Right ventricle myocardium inferior (tissue), 1 donor: ENCODE data around the gene ACADM. TPM values are rescaled to one million over a fixed set of nuclear protein-coding genes. Genes with fewer than 3 reads are reported as not detected.
A peak's percentile ranks its signal among the peaks of the same experiment; 100 is the strongest.
"Not testable (repeated sequence)": the region's sequence is repeated elsewhere in the genome, so short reads cannot be mapped to it uniquely, and the experiment has no call there.

Experiments
- ATAC-seq: fragments of 200-7000 bp; cut with Tn5 transposase; one replicate; pipeline ENCODE4 v1.9.1; 2020; ENCODE audit warnings: mild to moderate bottlenecking, moderate library complexity
- DNase-seq: peaks from one replicate; pipeline ENCODE4 v3.0.0; 2021; ENCODE audit errors: missing footprints
- intact Hi-C: fragments of 100-400 bp; cut with DNase I; formaldehyde crosslinking; loops from one replicate; pipeline ENCODE4 v1.11.0; 2022
- total RNA-seq: library from RNA; stranded (reverse); fragmentation: NEBNext Ultra II Directional; extraction: Animal tissue kit (Norgen Biotek cat#: 25700); gene quantifications from one replicate; pipeline ENCODE4 v1.2.1, GENCODE V29; 2021
- donor health status: DM: no; HTN: yes; CAD: no; lungs with severe emphysema.

Gene ACADM
- total RNA-seq, 1 donor from 2014 or later, result 378 TPM

- intact Hi-C loops, result no loop called here
- no peak for ATAC-seq
These were observed 5.9 kb downstream of the ACADM start for GRCh38 chr1:75730432-75730831.

DNA sequence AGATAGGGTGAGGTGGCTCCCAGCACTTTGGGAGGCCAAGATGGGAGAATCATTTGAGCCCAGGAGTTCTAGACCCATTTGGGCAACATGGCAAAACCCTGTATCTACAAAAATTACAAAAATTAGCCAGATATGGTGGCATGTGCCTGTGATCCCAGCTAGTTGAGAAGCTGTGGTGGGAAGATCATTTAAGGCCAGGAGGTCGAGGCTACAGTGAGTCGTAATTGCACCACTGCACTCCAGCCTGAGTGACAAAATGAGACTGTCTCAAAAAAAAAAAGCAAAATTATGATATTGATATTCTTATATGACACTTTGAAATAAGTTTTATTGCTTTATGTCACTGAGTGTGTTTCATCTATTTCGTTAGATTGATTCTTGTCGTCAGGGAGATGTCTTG, 7.4 kb downstream of the ACADM start:
- ATAC-seq, result no peak
- intact Hi-C loops, result no loop called here
- no peak for DNase-seq

More at GRCh38 chr1:75730432-75730831, 5.9 kb downstream of the ACADM start:
- no peak for DNase-seq

GRCh38 chr1:75732703-75733102, 8.2 kb downstream of the ACADM start:
- no peak for ATAC-seq
- intact Hi-C loops, result no loop called here

DNA sequence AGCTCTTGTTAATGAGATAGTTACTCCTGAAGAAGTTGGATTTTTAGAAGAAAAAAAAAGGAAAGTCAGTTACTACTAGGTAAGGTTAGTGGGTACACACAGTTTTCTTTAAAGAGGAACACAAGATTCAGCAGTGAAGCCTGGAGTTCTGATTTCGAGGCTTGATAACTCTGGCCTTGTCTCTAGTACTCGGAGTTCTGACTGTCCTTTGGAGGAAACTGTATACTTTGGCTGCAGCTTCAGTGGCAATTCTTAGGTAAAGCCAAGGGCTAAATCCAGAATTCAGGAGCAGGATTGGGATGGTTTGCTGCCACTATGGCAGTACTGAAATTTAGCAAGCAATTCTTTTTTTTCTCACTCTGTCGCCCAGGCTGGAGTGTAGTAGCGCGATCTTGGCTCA, 9.2 kb downstream of the ACADM start:
- DNase-seq (no peak), ATAC-seq (no peak)
- intact Hi-C loops, result no loop called here

More at GRCh38 chr1:75732703-75733102, 8.2 kb downstream of the ACADM start:
- DNase-seq, result no peak

DNA sequence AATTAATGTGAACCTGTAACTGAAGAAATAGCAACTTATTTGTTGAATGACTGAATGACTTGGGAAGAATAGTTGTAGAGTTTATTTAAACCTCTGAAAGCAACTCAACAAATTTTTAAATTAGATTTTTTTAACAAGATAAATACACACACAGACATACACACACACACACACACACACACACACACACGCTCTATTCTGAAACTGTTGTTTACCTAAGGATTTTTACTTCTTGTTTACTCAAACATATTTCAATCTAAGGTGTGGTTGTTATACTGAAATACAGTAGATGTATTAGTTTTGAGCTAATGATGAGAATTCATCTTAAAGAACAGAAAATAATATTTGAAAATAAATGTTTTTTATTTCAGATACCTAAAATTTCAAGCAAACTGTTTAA, 11.5 kb downstream of the ACADM start:
- intact Hi-C loops, result no loop called here
- ATAC-seq, result no peak
- no peak for DNase-seq

DNA sequence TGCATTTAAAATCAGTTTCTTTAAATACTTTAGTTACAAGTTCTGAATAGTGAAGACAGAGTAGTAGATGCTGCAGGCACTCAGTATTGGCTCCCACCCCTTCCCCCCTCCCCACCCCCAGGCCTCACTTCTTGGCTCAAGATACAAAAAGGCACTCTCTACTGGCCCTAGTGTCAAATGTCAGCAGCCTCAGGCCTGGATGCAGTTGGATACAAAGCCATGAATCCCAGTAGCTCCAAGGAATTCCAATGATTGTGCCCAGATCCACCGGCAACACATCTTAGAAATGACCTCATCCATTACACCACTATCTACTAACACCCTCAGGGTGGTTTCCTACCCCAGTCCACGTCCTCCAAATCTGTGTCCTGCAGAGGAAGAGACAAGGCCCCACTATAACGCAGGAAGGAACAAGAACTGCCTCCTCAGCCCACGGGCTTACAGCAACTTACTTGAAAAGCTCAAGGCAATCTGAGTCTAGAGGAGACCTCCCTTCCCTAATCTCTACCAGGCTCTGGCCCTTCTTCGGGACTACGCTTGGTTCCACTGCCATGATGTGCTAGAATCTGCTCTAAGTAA, 17.6 kb downstream of the ACADM start:
- DNase-seq (no peak), ATAC-seq (no peak)
- intact Hi-C loops, result no loop called here

DNA sequence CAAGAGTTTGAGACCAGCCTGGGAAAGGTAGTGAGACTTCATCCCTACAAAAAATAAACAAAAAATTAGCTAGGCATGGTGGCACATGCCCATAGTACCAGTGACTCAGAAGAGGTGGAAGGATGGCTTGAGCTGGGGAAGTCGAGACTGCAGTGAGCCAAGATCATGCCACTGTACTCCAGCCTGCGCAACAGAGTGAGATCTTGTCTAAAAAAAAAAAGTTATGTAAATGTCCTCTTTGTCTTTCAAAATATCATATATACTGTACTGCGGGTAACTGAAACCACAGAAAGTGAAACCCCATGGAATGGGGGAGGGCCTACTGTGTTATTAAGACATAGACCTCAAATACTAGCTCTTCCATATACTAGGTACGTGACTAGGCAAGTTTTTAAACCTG, 20.8 kb downstream of the ACADM start:
- DNase-seq (no peak), ATAC-seq (no peak)
- intact Hi-C loops, result no loop called here

DNA sequence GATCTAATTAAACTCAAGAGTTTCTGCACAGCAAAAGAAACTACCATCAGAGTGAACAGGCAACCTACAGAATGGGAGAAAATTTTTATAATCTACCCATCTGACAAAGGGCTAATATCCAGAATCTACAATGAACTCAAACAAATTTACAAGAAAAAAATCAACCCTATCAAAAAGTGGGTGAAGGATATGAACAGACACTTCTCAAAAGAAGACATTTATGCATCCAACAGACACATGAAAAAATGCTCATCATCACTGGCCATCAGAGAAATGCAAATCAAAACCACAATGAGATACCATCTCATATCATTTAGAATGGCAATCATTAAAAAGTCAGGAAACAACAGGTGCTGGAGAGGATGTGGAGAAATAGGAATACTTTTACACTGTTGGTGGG, 32.7 kb downstream of the ACADM start:
- ATAC-seq, intact Hi-C loops, DNase-seq: not testable (repeated sequence)

- intact Hi-C loops, DNase-seq, ATAC-seq: not testable (repeated sequence)
These were observed 34.0 kb downstream of the ACADM start for GRCh38 chr1:75758543-75758942.

- no peak for DNase-seq
- intact Hi-C loops, result no loop called here
- ATAC-seq, result no peak
These were observed 39.6 kb downstream of the ACADM start for GRCh38 chr1:75764057-75764655.

DNA sequence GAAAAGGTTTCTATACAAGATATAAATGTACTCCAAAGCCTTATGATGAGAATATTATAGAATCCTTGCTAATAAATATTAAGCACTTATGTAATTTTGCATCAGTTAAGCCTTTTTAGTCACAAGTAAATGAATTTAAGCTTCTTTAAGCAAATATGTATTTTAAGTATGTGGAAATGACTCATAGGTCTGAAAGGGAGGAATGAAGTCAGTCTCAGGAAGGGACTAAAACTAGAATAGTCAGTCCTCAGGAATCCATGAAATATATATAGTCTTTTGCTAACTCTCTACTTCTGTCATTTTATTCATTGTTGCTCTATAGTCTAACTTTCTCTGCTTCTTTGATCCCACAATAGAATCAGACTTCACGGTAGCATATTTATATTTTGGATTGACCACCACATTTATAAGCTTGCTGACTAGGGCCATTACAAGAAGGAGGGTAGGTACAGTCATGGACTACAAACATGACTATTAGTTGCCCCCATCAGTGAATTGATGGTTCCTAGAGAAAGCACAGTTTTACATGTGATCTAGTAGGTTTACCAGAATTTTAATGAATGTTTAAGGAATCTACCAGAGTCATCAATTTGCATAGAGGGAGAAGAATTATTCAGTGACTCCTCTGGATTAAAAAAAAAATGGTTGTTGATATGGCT, 41.3 kb downstream of the ACADM start:
- DNase-seq (no peak), ATAC-seq (no peak)
- intact Hi-C loops, result no loop called here

DNA sequence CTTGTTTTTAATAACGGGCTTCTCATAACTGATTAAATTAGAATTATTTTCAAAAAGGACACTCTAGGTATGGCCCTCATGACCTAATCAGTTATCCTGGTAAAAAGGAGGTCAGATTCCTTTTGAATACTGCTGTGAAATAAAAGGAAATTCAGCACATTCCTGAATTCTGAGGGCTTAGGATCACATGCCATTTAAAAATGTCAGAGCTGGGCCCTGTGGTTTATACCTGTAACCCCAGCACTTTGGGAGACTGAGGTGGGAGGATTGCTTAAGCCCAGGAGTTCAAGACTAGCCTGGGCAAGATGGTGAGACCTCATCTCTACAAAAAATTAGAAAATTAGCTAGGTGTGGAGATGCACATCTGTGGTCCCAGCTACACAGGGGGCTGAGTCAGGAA, 43.5 kb downstream of the ACADM start:
- intact Hi-C loops, result no loop called here
- DNase-seq, result no peak
- ATAC-seq, result no peak

GRCh38 chr1:75770761-75771160, 46.3 kb downstream of the ACADM start:
- ATAC-seq (no peak), DNase-seq (no peak)
- intact Hi-C loops, result no loop called here

GRCh38 chr1:75771978-75772377, 47.5 kb downstream of the ACADM start:
- intact Hi-C loops, result no loop called here
- ATAC-seq, result no peak
- DNase-seq, result no peak

DNA sequence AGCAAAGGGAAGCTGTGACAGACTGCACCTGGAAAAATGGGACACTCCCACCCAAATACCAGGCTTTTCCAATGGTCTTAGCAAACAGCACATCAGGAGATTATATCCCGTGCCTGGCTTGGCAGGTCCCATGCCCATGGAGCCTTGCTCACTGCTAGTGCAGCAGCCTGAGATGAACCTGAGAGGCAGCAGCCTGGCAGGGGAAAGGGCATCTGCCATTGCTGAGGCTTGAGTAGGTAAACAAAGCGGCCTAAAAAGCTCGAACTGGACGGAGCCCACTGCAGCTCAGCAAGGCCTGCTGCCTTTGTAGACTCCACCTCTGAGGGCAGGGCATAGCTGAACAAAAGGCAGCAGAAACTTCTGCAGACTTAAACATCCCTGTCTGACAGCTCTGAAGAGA, 53.3 kb downstream of the ACADM start:
- intact Hi-C loops, DNase-seq, ATAC-seq: not testable (repeated sequence)

DNA sequence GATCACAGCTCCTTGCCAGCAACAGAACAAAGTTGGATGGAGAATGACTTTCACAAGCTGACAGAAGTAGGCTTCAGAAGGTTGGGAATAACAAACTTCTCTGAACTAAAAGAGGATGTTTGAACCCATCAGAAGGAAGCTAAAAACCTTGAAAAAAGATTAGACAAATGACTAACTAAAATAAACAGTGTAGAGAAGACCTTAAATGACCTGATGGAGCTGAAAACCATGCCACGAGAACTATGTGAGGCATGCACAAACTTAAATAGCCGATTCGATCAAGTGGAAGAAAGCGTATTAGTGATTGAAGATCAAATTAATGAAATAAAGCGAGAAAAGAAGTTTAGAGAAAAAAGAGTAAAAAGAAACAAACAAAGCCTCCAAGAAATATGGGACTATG, 54.2 kb downstream of the ACADM start:
- DNase-seq, ATAC-seq, intact Hi-C loops: not testable (repeated sequence)

DNA sequence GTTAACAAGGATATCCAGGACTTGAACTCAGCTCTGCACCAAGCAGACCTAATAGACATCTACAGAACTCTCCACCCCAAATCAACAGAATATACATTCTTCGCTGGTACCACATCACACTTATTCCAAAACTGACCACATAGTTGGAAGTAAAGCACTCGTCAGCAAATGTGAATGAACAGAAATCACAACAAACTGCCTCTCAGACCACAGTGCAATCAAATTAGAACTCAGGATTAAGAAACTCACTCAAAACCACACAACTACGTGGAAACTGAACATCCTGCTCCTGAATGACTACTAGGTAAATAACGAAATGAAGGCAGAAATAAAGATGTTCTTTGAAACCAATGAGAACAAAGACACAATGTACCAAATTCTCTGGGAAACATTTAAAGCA, 55.7 kb downstream of the ACADM start:
- ATAC-seq, DNase-seq, intact Hi-C loops: not testable (repeated sequence)

DNA sequence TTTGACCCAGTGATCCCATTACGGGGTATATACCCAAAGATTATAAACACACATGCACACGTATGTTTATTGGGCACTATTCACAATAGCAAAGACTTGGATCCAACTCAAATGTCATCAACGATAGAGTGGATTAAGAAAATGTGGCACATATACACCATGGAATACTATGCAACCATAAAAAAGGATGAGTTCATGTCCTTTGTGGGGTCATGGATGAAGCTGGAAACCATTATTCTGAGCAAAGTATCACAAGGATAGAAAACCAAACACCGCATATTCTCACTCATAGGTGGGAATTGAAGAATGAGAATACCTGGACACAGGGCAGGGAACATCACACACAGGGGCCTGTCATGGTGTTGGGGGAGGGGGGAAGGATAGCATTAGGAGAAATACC, 59.4 kb downstream of the ACADM start:
- intact Hi-C loops, DNase-seq, ATAC-seq: not testable (repeated sequence)

DNA sequence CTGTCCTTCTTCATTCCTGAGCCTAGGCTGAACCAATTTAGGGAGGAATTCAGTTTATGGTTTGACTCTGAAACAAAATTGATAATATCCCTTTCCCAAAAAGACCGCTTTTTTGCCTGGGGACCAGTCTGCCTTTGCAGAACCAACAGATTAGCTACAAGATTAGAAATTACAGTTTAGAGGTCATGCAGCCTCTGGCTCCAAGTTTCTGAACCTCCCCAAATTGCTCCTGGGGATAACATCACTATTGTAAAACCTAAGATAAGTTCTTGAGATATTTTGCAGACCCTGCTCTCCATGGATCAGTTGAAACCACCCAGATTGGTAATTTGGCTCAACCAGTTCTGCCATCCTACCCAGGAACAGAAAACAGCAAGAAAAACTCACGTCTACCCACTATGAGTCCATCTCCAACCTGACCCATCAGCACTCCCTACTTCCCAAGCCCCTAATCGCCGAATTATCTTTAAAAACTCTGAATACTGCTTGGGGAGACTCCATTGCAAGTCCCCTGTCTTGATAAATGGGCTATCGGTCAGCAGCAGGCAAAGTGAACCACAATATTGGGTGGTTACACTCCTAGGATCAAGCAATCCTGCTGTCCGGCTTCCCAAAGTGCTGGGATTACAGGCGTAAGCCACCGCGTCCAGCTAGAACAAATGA, 60.9 kb downstream of the ACADM start:
- intact Hi-C loops, result no loop called here
- DNase-seq, result no peak
- ATAC-seq, result peak; percentile 44
